Caco-2 (cell line): ENCODE results near the gene DGKI. TPM values are rescaled to one million over a fixed set of nuclear protein-coding genes. Genes with fewer than 3 reads are reported as not detected.

Experiments used
- BruUV-seq: library from RNA; stranded (reverse); fragments of 400-500 nt; replicated peaks from 2 replicates; lab custom pipeline; 2021; lab: Mats Ljungman, UMichigan
- CTCF ChIA-PET: fragments of 300-600 bp; sonication (Branson Sonifier 250); formaldehyde crosslinking; loops from one replicate; lab custom pipeline; 2022; ENCODE audit warnings: antibody characterized with exemption; lab: Charles Lee
- POLR2A ChIA-PET: fragments of 300-600 bp; sonication (Branson Sonifier 250); formaldehyde crosslinking; loops from one replicate; lab custom pipeline; 2022; ENCODE audit warnings: antibody characterized with exemption; lab: Charles Lee
- DNase-seq, 2 experiments: peaks; one replicate each; pipeline versions ENCODE4 v3.0.0 to v3.0.0-alpha.2; 2020 to 2022
- H3K27me3 ChIP-seq: replicated peaks from 2 replicates; pipeline ENCODE4 v1.6.0; 2011; ENCODE audit warnings: low read length; ENCODE audit not compliant: control insufficient read depth, insufficient read depth
- H3K36me3 ChIP-seq: 2 replicates; pipeline ENCODE4 v1.5.1; 2011; ENCODE audit warnings: low read length; ENCODE audit not compliant: control insufficient read depth, insufficient read depth
- H3K4me1 ChIP-seq: fragments of 250-450 bp; sonication (Bioruptor Pico); 2 replicates; pipeline ENCODE4 v1.5.1; 2020; ENCODE audit warnings: mild to moderate bottlenecking
- H3K4me3 ChIP-seq: 2 replicates; pipeline ENCODE4 v1.5.1; 2011; ENCODE audit warnings: low read depth, mild to moderate bottlenecking, control low read depth, low read length
- H3K9me3 ChIP-seq: fragments of 250-450 bp; sonication (Bioruptor Pico); 2 replicates; pipeline ENCODE4 v1.5.1; 2020; ENCODE audit warnings: mild to moderate bottlenecking, moderate library complexity
- H3K27ac Mint-ChIP-seq: one replicate; pipeline ENCODE4 v1.8.0; 2022; ENCODE audit warnings: mixed read lengths; ENCODE audit not compliant: unreplicated experiment
- H3K27me3 Mint-ChIP-seq: one replicate; pipeline ENCODE4 v1.8.0; 2022; ENCODE audit warnings: mixed read lengths; ENCODE audit not compliant: insufficient read depth, unreplicated experiment
- H3K36me3 Mint-ChIP-seq: one replicate; pipeline ENCODE4 v1.8.0; 2022; ENCODE audit warnings: mild to moderate bottlenecking, mixed read lengths; ENCODE audit not compliant: insufficient read depth, unreplicated experiment
- H3K4me1 Mint-ChIP-seq: one replicate; pipeline ENCODE4 v1.8.0; 2022; ENCODE audit warnings: low read depth, mixed read lengths; ENCODE audit not compliant: unreplicated experiment
- H3K4me3 Mint-ChIP-seq: one replicate; pipeline ENCODE4 v1.8.0; 2022; ENCODE audit warnings: mild to moderate bottlenecking, moderate library complexity, mixed read lengths; ENCODE audit not compliant: unreplicated experiment
- H3K9me3 Mint-ChIP-seq: one replicate; pipeline ENCODE4 v1.8.0; 2022; ENCODE audit warnings: mixed read lengths; ENCODE audit not compliant: unreplicated experiment
- CTCF ChIP-seq, 2 experiments: fragments of 200-600 bp in 1 of 2; IDR thresholded peaks; 1 replicate in 1 of 2; 2 replicates in 1 of 2; pipeline versions ENCODE4 v1.5.1 to v1.8.0; 2011 to 2022; ENCODE audit warnings: antibody characterized with exemption in 1 of 2, control low read depth in 1 of 2, inconsistent platforms in 1 of 2, low read depth in 1 of 2, low read length in 1 of 2, mild to moderate bottlenecking in 1 of 2, moderate library complexity in 1 of 2; ENCODE audit not compliant: insufficient read depth in 1 of 2, severe bottlenecking in 1 of 2, unreplicated experiment in 1 of 2
- intact Hi-C: fragments of 100-400 bp; cut with micrococcal nuclease; formaldehyde crosslinking; loops from one replicate; pipeline ENCODE4 v1.10.0; 2022; ENCODE audit not compliant: unreplicated experiment
- total RNA-seq: library from RNA; stranded (reverse); gene quantifications from 2 replicates; pipeline ENCODE4 v1.2.3, GENCODE V29; 2022

DGKI gene
- total RNA-seq, 1 experiment from 2014 or later = 0.84 TPM

- intact Hi-C loops = loop anchor here (1.0 kb wide), 2 partner anchors 242 to 351 kb away; no protein-coding TSS in a partner anchor
- Histone ChIP-seq H3K36me3 (no peaks in the 10 kb centered on the region), H3K27me3 (no peaks in the 10 kb centered on the region), H3K9me3 (no peaks in the 10 kb centered on the region), H3K4me1 (no peaks in the 10 kb centered on the region), H3K4me3 (no peak overlapping the region)
- BruUV-seq = no TSS peak
- H3K4me3 Mint-ChIP-seq = no peak overlapping the region
- no peaks in the 10 kb centered on the region for H3K36me3 Mint-ChIP-seq
- TF ChIP-seq CTCF (IDR thresholded peaks at IDR 0.05; ENCODE audit: insufficient read depth in 1 of 2, low read depth in 1 of 2, low read length in 1 of 2, severe bottlenecking in 1 of 2, unreplicated experiment in 1 of 2) = no peak
- POLR2A ChIA-PET = no interaction called here
- CTCF ChIA-PET = interaction anchor here (0.7 to 1.6 kb wide), 4 partner anchors 15 to 352 kb away, joined by 3 to 4 read pairs (median 4); no protein-coding TSS in a partner anchor
- H3K27me3 Mint-ChIP-seq = peaks cover 8% of the 10 kb centered on the region
- no peaks in the 10 kb centered on the region for H3K9me3 Mint-ChIP-seq
- H3K27ac Mint-ChIP-seq = no peak overlapping the region
- DNase-seq = no peak
- H3K4me1 Mint-ChIP-seq = no peaks in the 10 kb centered on the region
These were observed 189.9 kb downstream of the DGKI start for GRCh38 chr7:137656850-137657232.

- intact Hi-C loops = loop anchor here (1.0 kb wide), 2 partner anchors 243 to 352 kb away; no protein-coding TSS in a partner anchor
- Histone ChIP-seq H3K27me3 (no peaks in the 10 kb centered on the region), H3K4me3 (no peak overlapping the region), H3K9me3 (no peaks in the 10 kb centered on the region), H3K4me1 (no peaks in the 10 kb centered on the region), H3K36me3 (no peaks in the 10 kb centered on the region)
- BruUV-seq = no TSS peak
- DNase-seq = peak; percentile 66 to 73
- Mint-ChIP-seq H3K9me3 (no peaks in the 10 kb centered on the region), H3K27ac (no peak overlapping the region), H3K27me3 (peaks cover 8% of the 10 kb centered on the region), H3K4me3 (no peak overlapping the region), H3K4me1 (no peaks in the 10 kb centered on the region), H3K36me3 (no peaks in the 10 kb centered on the region)
- POLR2A ChIA-PET = no interaction called here
- CTCF ChIA-PET = interaction anchor here (0.7 to 1.6 kb wide), 4 partner anchors 16 to 353 kb away, joined by 3 to 4 read pairs (median 4); no protein-coding TSS in a partner anchor
- peak; percentile 88 to 90 for TF ChIP-seq CTCF (IDR thresholded peaks at IDR 0.05; ENCODE audit: insufficient read depth in 1 of 2, low read depth in 1 of 2, low read length in 1 of 2, severe bottlenecking in 1 of 2, unreplicated experiment in 1 of 2)
These were observed 190.4 kb downstream of the DGKI start for GRCh38 chr7:137656227-137656849.

GRCh38 chr7:137655804-137656203 lies 191.0 kb downstream of the DGKI start:
- H3K36me3 Mint-ChIP-seq = no peaks in the 10 kb centered on the region
- no TSS peak for BruUV-seq

More at GRCh38 chr7:137655804-137656203, 191.0 kb downstream of the DGKI start:
- intact Hi-C loops = loop anchor here (1.0 kb wide), 2 partner anchors 243 to 352 kb away; no protein-coding TSS in a partner anchor
- peaks cover 8% of the 10 kb centered on the region for H3K27me3 Mint-ChIP-seq
- H3K9me3 Mint-ChIP-seq = no peaks in the 10 kb centered on the region
- CTCF ChIA-PET = interaction anchor here (1.2 to 1.6 kb wide), 3 partner anchors 16 to 353 kb away, joined by 3 to 4 read pairs (median 4); no protein-coding TSS in a partner anchor
- no peaks in the 10 kb centered on the region for H3K4me1 Mint-ChIP-seq
- H3K27me3 ChIP-seq = no peaks in the 10 kb centered on the region
- no peak for TF ChIP-seq CTCF (IDR thresholded peaks at IDR 0.05; ENCODE audit: insufficient read depth in 1 of 2, low read depth in 1 of 2, low read length in 1 of 2, severe bottlenecking in 1 of 2, unreplicated experiment in 1 of 2)
- no peaks in the 10 kb centered on the region for H3K9me3 ChIP-seq
- no peak overlapping the region for H3K4me3 Mint-ChIP-seq
- no peaks in the 10 kb centered on the region for H3K36me3 ChIP-seq
- no peak overlapping the region for H3K27ac Mint-ChIP-seq
- H3K4me1 ChIP-seq = no peaks in the 10 kb centered on the region
- POLR2A ChIA-PET = no interaction called here
- H3K4me3 ChIP-seq = no peak overlapping the region
- no peak for DNase-seq
